Kidney epithelial cell (primary cell): ENCODE measurements around the gene LCN6. TPM values are rescaled to one million over a fixed set of nuclear protein-coding genes. Genes with fewer than 3 reads are reported as not detected.

Experiments
- DNase-seq: peaks from one replicate; pipeline ENCODE4 v3.0.0-alpha.2; 2010; ENCODE audit warnings: low read depth
- H3K27me3 ChIP-seq: 2 replicates; pipeline ENCODE4 v1.6.0; 2011; ENCODE audit warnings: low read length; ENCODE audit not compliant: control insufficient read depth, insufficient read depth
- H3K36me3 ChIP-seq: 2 replicates; pipeline ENCODE4 v1.5.1; 2011; ENCODE audit warnings: low read length; ENCODE audit not compliant: control insufficient read depth, insufficient read depth
- H3K4me3 ChIP-seq: 2 replicates; pipeline ENCODE4 v1.5.1; 2011; ENCODE audit warnings: low read depth, mild to moderate bottlenecking, control low read depth, low read length
- CTCF ChIP-seq: IDR thresholded peaks from 2 replicates; pipeline ENCODE4 v1.5.1; 2011; ENCODE audit warnings: mild to moderate bottlenecking, moderate library complexity, low read length, control low read depth, inconsistent platforms; ENCODE audit not compliant: insufficient read depth, poor library complexity, severe bottlenecking
- total RNA-seq: library from RNA; depleted of rRNA; stranded (reverse); fragments of >200 nt; gene quantifications from 2 replicates; pipeline ENCODE4 v1.2.3, GENCODE V29; 2015

The LCN6 gene
- total RNA-seq, 1 donor from 2014 or later, result not detected

GRCh38 chr9:136728080-136728547, 20.2 kb downstream of the LCN6 start:
- Histone ChIP-seq H3K27me3 (no peaks in the 10 kb centered on the region), H3K4me3 (peak overlapping the region; percentile 81), H3K36me3 (no peaks in the 10 kb centered on the region)
- TF ChIP-seq CTCF, result peak; percentile 70
- no peak for DNase-seq

GRCh38 chr9:136726631-136727191, 21.6 kb downstream of the LCN6 start:
- peak; percentile 58 for TF ChIP-seq CTCF
- Histone ChIP-seq H3K36me3 (no peaks in the 10 kb centered on the region), H3K27me3 (no peaks in the 10 kb centered on the region), H3K4me3 (peak overlapping the region; percentile 81)
- no peak for DNase-seq

- Histone ChIP-seq H3K4me3 (no peak overlapping the region), H3K27me3 (no peaks in the 10 kb centered on the region), H3K36me3 (no peaks in the 10 kb centered on the region)
- TF ChIP-seq CTCF, result no peak
- DNase-seq, result no peak
These were observed 22.2 kb downstream of the LCN6 start for GRCh38 chr9:136726118-136726517.

- DNase-seq, result no peak
- no peak for TF ChIP-seq CTCF
- no peak overlapping the region for H3K4me3 ChIP-seq
These were observed 22.7 kb downstream of the LCN6 start for GRCh38 chr9:136725612-136726011.

GRCh38 chr9:136724772-136725171, 23.6 kb downstream of the LCN6 start:
- no peak for DNase-seq

More at GRCh38 chr9:136725612-136726011, 22.7 kb downstream of the LCN6 start:
- Histone ChIP-seq H3K27me3 (no peaks in the 10 kb centered on the region), H3K36me3 (no peaks in the 10 kb centered on the region)

More at GRCh38 chr9:136724772-136725171, 23.6 kb downstream of the LCN6 start:
- Histone ChIP-seq H3K4me3 (no peak overlapping the region), H3K36me3 (no peaks in the 10 kb centered on the region), H3K27me3 (no peaks in the 10 kb centered on the region)
- TF ChIP-seq CTCF, result no peak
